DND-41 (cell line): ENCODE measurements around the gene CACNA1H.

Source experiments
- ATAC-seq: fragments of 200-7000 bp; cut with Tn5 transposase; 3 replicates; pipeline ENCODE4 v1.9.1; 2021; ENCODE audit warnings: low read depth; ENCODE audit not compliant: insufficient read depth
- DNase-seq: peaks from one replicate; pipeline ENCODE4 v3.0.0-alpha.2; 2020
- H2AFZ ChIP-seq: 2 replicates; pipeline ENCODE4 v1.6.0; 2012; ENCODE audit warnings: low read depth, low read length
- H3K27ac ChIP-seq: 2 replicates; pipeline ENCODE4 v1.5.1; 2012; ENCODE audit warnings: low read length, inconsistent platforms
- H3K27me3 ChIP-seq: fragments of 200-600 bp; sonication (generic); 2 replicates; pipeline ENCODE4 v1.6.0; 2012; ENCODE audit warnings: low read length, mild to moderate bottlenecking, inconsistent platforms; ENCODE audit not compliant: insufficient read depth, poor library complexity
- H3K36me3 ChIP-seq: 2 replicates; pipeline ENCODE4 v1.5.1; 2012; ENCODE audit warnings: low read length, inconsistent platforms; ENCODE audit not compliant: insufficient read depth
- H3K4me1 ChIP-seq: 2 replicates; pipeline ENCODE4 v1.5.1; 2012; ENCODE audit warnings: mild to moderate bottlenecking, low read length; ENCODE audit not compliant: insufficient read depth
- H3K4me2 ChIP-seq: 2 replicates; pipeline ENCODE4 v1.6.0; 2012; ENCODE audit warnings: mild to moderate bottlenecking, moderate library complexity, low read length, inconsistent platforms; ENCODE audit not compliant: insufficient read depth
- H3K4me3 ChIP-seq, 2 experiments: fragments of 200-600 bp in 1 of 2; shearing (Covaris generic) in 1 of 2; 2 replicates each; pipeline ENCODE4 v1.5.1; 2012 to 2016; ENCODE audit warnings: inconsistent platforms in 2 of 2, low read length in 2 of 2, mild to moderate bottlenecking in 2 of 2, low read depth in 1 of 2, moderate library complexity in 1 of 2
- H3K79me2 ChIP-seq: 2 replicates; pipeline ENCODE4 v1.6.0; 2012; ENCODE audit warnings: low read length, inconsistent platforms; ENCODE audit not compliant: insufficient read depth
- H3K9ac ChIP-seq: 2 replicates; pipeline ENCODE4 v1.6.0; 2012; ENCODE audit warnings: low read depth, mild to moderate bottlenecking, inconsistent platforms, low read length, moderate library complexity
- H3K9me3 ChIP-seq: 2 replicates; pipeline ENCODE4 v1.5.1; 2012; ENCODE audit warnings: low read length, moderate library complexity, mild to moderate bottlenecking, inconsistent platforms; ENCODE audit not compliant: insufficient read depth, severe bottlenecking
- H4K20me1 ChIP-seq: 2 replicates; pipeline ENCODE4 v1.6.0; 2012; ENCODE audit warnings: low read length; ENCODE audit not compliant: insufficient read depth
- EZH2 ChIP-seq: IDR thresholded peaks from 3 replicates; pipeline ENCODE4 v1.6.1; 2012; ENCODE audit warnings: borderline replicate concordance, low read depth, mild to moderate bottlenecking, moderate library complexity, low read length, inconsistent platforms; ENCODE audit not compliant: severe bottlenecking
- TF ChIP-seq, protein P1 (sequence below): IDR thresholded peaks from 2 replicates; pipeline ENCODE4 v1.5.1; 2012; ENCODE audit warnings: borderline replicate concordance, low read length, moderate library complexity, mild to moderate bottlenecking; ENCODE audit not compliant: poor library complexity, severe bottlenecking; ENCODE audit errors: extremely low read depth

CACNA1H gene

DNA sequence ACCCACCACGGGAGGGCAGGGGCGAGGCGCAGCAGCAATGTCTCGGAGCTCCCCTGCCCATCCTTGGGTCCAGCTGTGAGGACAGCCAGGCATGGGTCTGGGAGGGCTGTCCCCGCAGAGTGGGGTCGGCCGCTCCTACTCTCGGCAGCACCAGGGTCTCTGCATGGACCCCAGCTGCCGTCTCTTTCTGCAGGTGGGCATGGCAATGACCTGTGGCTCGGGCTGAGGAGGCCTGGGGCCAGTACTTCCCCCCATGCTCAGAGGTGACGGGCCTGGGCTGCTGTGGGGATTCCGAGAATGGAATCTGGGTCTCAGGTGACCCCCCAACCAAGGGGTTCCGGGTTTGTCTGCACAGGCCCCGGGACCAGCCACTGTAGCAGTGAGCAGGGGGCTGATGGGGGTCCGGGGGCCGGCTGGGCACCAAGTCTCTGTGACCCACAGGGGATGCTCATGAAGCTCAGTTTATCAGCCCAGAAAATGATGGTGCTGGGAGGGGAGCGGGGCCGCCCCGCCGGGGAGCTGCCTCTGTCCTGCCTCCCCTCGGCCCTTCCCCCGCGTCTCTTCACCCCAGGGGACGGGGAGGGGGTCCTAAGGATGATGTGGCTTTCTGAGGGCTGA lies 23.5 kb downstream of the CACNA1H start:
- Histone ChIP-seq H3K79me2 (no peaks in the 10 kb centered on the region), H3K4me1 (no peaks in the 10 kb centered on the region), H3K4me2 (no peak overlapping the region), H3K9ac (no peak overlapping the region), H3K4me3 (no peak overlapping the region), H3K27me3 (no peaks in the 10 kb centered on the region), H2AFZ (no peak overlapping the region), H3K36me3 (no peaks in the 10 kb centered on the region), H3K9me3 (no peaks in the 10 kb centered on the region), H4K20me1 (peaks cover 6% of the 10 kb centered on the region; the same call in 1 of the 2 replicates), H3K27ac (no peak overlapping the region)
- ATAC-seq: no peak
- DNase-seq: no peak
- TF ChIP-seq, protein P1, sequence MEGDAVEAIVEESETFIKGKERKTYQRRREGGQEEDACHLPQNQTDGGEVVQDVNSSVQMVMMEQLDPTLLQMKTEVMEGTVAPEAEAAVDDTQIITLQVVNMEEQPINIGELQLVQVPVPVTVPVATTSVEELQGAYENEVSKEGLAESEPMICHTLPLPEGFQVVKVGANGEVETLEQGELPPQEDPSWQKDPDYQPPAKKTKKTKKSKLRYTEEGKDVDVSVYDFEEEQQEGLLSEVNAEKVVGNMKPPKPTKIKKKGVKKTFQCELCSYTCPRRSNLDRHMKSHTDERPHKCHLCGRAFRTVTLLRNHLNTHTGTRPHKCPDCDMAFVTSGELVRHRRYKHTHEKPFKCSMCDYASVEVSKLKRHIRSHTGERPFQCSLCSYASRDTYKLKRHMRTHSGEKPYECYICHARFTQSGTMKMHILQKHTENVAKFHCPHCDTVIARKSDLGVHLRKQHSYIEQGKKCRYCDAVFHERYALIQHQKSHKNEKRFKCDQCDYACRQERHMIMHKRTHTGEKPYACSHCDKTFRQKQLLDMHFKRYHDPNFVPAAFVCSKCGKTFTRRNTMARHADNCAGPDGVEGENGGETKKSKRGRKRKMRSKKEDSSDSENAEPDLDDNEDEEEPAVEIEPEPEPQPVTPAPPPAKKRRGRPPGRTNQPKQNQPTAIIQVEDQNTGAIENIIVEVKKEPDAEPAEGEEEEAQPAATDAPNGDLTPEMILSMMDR: no peak
- no peak for TF ChIP-seq EZH2

DNA sequence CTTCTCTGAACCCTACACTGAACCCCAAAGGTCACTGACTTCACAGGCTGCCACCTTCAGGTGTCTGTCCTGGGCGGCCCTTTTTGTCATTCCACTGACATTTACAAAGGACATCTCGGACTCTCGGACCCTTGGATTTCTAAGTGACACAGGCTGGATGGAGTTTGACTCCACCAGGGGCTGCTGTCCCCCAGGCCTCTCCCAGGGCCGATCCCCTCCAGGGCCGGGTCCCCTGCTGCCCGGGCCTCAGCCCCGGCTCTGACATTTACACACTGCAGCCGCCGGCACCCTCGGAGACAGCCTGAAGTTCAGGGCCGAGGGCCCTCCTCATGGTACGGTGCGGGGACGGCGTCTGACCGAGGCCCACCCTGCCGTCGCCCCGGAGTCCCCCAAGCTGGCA lies 24.1 kb downstream of the CACNA1H start:
- H3K9ac ChIP-seq: no peak overlapping the region
- H3K4me1 ChIP-seq: no peaks in the 10 kb centered on the region
- no peak overlapping the region for H3K4me3 ChIP-seq
- no peaks in the 10 kb centered on the region for H3K9me3 ChIP-seq
- no peaks in the 10 kb centered on the region for H3K27me3 ChIP-seq
- H3K36me3 ChIP-seq: no peaks in the 10 kb centered on the region
- no peak for TF ChIP-seq EZH2
- H2AFZ ChIP-seq: no peak overlapping the region
- H3K27ac ChIP-seq: no peak overlapping the region
- no peak overlapping the region for H3K4me2 ChIP-seq
- H3K79me2 ChIP-seq: no peaks in the 10 kb centered on the region
- peaks cover 6% of the 10 kb centered on the region; the same call in 1 of the 2 replicates for H4K20me1 ChIP-seq
- no peak for DNase-seq
- ATAC-seq: no peak

DNA sequence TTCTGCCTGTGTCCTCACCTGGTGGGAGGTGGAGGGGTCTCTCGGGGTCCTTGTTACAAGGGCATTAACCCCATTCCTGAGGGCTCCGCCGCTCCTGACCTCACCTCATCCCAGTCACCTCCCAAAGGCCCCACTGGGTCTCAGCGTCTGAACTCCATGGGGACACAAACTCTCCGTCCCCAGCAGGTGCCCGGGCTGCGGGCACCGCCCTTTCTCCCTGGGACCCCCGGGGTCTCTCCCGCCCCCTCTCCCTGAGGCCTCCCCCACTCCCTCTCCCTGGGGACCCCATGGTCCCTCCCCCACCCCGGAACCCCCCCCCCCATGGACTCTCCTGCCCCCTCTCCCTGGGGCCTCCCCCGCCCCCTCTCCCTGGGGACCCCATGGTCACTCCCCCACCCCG lies 24.8 kb downstream of the CACNA1H start:
- H3K36me3 ChIP-seq: no peaks in the 10 kb centered on the region
- no peak overlapping the region for H3K9ac ChIP-seq
- H3K4me3 ChIP-seq: no peak overlapping the region
- no peaks in the 10 kb centered on the region for H3K79me2 ChIP-seq
- TF ChIP-seq, protein P1: no peak
- no peak for TF ChIP-seq EZH2
- no peak overlapping the region for H3K27ac ChIP-seq
- no peaks in the 10 kb centered on the region for H3K27me3 ChIP-seq
- ATAC-seq (no peak), DNase-seq (no peak)
- no peak overlapping the region for H2AFZ ChIP-seq
- peaks cover 6% of the 10 kb centered on the region; the same call in 1 of the 2 replicates for H4K20me1 ChIP-seq
- no peaks in the 10 kb centered on the region for H3K9me3 ChIP-seq
- no peaks in the 10 kb centered on the region for H3K4me1 ChIP-seq
- H3K4me2 ChIP-seq: no peak overlapping the region

DNA sequence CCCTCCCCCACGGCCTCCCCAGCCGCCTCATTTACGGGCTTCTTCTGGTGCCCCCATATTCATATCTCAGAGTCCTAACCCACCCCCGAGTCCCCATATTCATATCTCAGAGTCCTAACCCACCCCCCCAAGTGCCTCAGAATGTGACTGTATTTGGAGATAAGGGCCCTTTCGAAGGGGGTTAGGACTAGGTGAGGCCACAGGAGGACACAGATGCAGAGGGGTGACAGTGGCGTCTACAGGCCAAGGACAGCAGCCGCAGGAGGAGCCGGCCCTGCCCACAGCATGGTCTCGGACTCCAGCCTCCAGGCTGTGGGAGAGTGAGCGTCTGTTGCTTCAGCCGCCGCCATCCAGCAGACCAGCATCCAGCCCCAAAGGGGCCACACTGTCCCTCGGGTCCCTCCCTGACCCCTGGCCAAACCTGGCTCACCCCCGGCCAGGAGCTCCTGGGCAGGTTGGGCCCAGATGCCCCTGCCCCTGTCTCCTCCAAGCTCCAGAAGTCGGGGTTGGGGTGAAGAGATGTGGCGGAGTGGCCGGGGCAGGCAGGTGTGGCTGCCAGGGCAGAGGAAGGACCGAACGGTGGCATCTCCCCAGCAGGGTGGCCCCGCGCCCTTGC lies 25.5 kb downstream of the CACNA1H start:
- Histone ChIP-seq H2AFZ (no peak overlapping the region), H3K36me3 (no peaks in the 10 kb centered on the region), H3K79me2 (no peaks in the 10 kb centered on the region), H3K27me3 (no peaks in the 10 kb centered on the region), H3K27ac (no peak overlapping the region), H3K9me3 (no peaks in the 10 kb centered on the region), H3K4me1 (no peaks in the 10 kb centered on the region), H4K20me1 (peaks cover 6% of the 10 kb centered on the region; the same call in 1 of the 2 replicates), H3K4me3 (no peak overlapping the region), H3K9ac (no peak overlapping the region), H3K4me2 (no peak overlapping the region)
- ATAC-seq (no peak), DNase-seq (no peak)
- TF ChIP-seq, protein P1: no peak
- no peak for TF ChIP-seq EZH2
